GM12878 (cell line): ENCODE measurements around the gene CACNA1D. TPM values are rescaled to one million over a fixed set of nuclear protein-coding genes. Genes with fewer than 3 reads are reported as not detected.

Experiments used
- ATAC-seq: fragments of 200-7000 bp; cut with Tn5 transposase; 3 replicates; pipeline ENCODE4 v1.9.1; 2020; ENCODE audit warnings: mild to moderate bottlenecking, moderate library complexity
- BruUV-seq: library from RNA; stranded (reverse); fragments of 400-500 nt; replicated peaks from 2 replicates; lab custom pipeline; 2021; lab: Mats Ljungman, UMichigan
- CTCF ChIA-PET: fragments of 300-600 bp; sonication (Branson Sonifier 250); formaldehyde crosslinking; extraction: SDS; loops from one replicate; lab custom pipeline; 2021; ENCODE audit warnings: inconsistent platforms; lab: Yijun Ruan, JAX
- POLR2A ChIA-PET: fragments of 350-600 bp; formaldehyde crosslinking; extraction: SDS; loops from one replicate; lab custom pipeline; 2021; ENCODE audit warnings: inconsistent platforms; lab: Charles Lee
- RAD21 ChIA-PET: fragments of 300-600 bp; sonication (Branson Sonifier 250); formaldehyde crosslinking; loops from one replicate; lab custom pipeline; 2023; ENCODE audit warnings: antibody characterized with exemption; ENCODE audit not compliant: unreplicated experiment; lab: Charles Lee
- SMC1A ChIA-PET: fragments of 300-600 bp; sonication (Branson Sonifier 250); formaldehyde crosslinking; loops from one replicate; lab custom pipeline; 2023; ENCODE audit not compliant: unreplicated experiment, uncharacterized antibody; lab: Charles Lee
- DNase-seq: peaks from one replicate; pipeline ENCODE4 v3.0.0-alpha.2; 2011; ENCODE audit warnings: low read depth, low spot score
- FAIRE-seq: peaks from 3 replicates; lab custom pipeline; 2011; peaks lifted over from hg19 to GRCh38; lab: Jason Lieb, UNC
- H2AFZ ChIP-seq: 2 replicates; pipeline ENCODE4 v1.6.0; 2011; ENCODE audit warnings: low read depth, low read length, control low read depth; ENCODE audit not compliant: control insufficient read depth
- H3K27ac ChIP-seq: 2 replicates; pipeline ENCODE4 v1.5.1; 2011; ENCODE audit warnings: control low read depth; ENCODE audit not compliant: control insufficient read depth, insufficient read depth
- H3K27me3 ChIP-seq, 2 experiments: replicated peaks in 1 of 2; 2 replicates each; pipeline versions ENCODE4 v1.6.0 to v1.6.1; 2011; ENCODE audit warnings: low read length in 1 of 2; ENCODE audit not compliant: control insufficient read depth in 2 of 2, insufficient read depth in 2 of 2
- H3K36me3 ChIP-seq, 2 experiments: 2 replicates each; pipeline ENCODE4 v1.5.1; 2011; ENCODE audit warnings: low read length in 1 of 2; ENCODE audit not compliant: control insufficient read depth in 2 of 2, insufficient read depth in 2 of 2
- H3K4me1 ChIP-seq: 2 replicates; pipeline ENCODE4 v1.6.1; 2011; ENCODE audit warnings: mild to moderate bottlenecking, low read length, moderate library complexity, mixed read lengths; ENCODE audit not compliant: control insufficient read depth, insufficient read depth
- H3K4me2 ChIP-seq: 2 replicates; pipeline ENCODE4 v1.6.0; 2011; ENCODE audit warnings: control low read depth; ENCODE audit not compliant: control insufficient read depth, insufficient read depth
- H3K4me3 ChIP-seq: fragments of 200-600 bp; sonication (generic); 2 replicates; pipeline ENCODE4 v1.5.1; 2016
- H3K79me2 ChIP-seq: 2 replicates; pipeline ENCODE4 v1.6.0; 2011; ENCODE audit warnings: low read length; ENCODE audit not compliant: control insufficient read depth, insufficient read depth
- H3K9ac ChIP-seq: 2 replicates; pipeline ENCODE4 v1.8.0; 2011; ENCODE audit warnings: low read length, control low read depth, mixed read lengths; ENCODE audit not compliant: control insufficient read depth, insufficient read depth
- H3K9me3 ChIP-seq: replicated peaks from 3 replicates; pipeline ENCODE4 v1.5.1; 2011; ENCODE audit warnings: mild to moderate bottlenecking, low read length; ENCODE audit not compliant: control insufficient read depth, insufficient read depth
- H4K20me1 ChIP-seq: 2 replicates; pipeline ENCODE4 v1.6.0; 2011; ENCODE audit not compliant: control insufficient read depth, insufficient read depth
- GATAD2B ChIP-seq: fragments of 450-650 bp; conservative IDR thresholded peaks from 2 replicates; pipeline ENCODE4 v1.6.1; 2017; ENCODE audit warnings: low read depth, mild to moderate bottlenecking, moderate library complexity
- HDAC6 ChIP-seq: fragments of 200-600 bp; sonication (generic); IDR thresholded peaks from one replicate; pipeline ENCODE4 v1.8.0; 2017; ENCODE audit warnings: antibody characterized with exemption; ENCODE audit not compliant: unreplicated experiment
- PAX8 ChIP-seq: fragments of 450-650 bp; IDR thresholded peaks from 2 replicates; pipeline ENCODE4 v1.6.1; 2017; ENCODE audit warnings: mild to moderate bottlenecking, moderate library complexity
- RUNX3 ChIP-seq: IDR thresholded peaks from 2 replicates; pipeline ENCODE4 v1.6.1; 2012; ENCODE audit warnings: low read length, inconsistent platforms
- SMARCA5 ChIP-seq: fragments of 450-650 bp; IDR thresholded peaks from 2 replicates; pipeline ENCODE4 v1.6.1; 2017; ENCODE audit warnings: mild to moderate bottlenecking
- SREBF2 ChIP-seq: IDR thresholded peaks from 2 replicates; pipeline ENCODE4 v1.6.1; 2012; ENCODE audit warnings: mild to moderate bottlenecking, low read length
- TCF7 ChIP-seq: IDR thresholded peaks from 2 replicates; pipeline ENCODE4 v1.6.1; 2014; ENCODE audit warnings: antibody characterized with exemption, borderline replicate concordance
- YBX1 ChIP-seq: fragments of 450-650 bp; IDR thresholded peaks from 2 replicates; pipeline ENCODE4 v1.6.1; 2016; ENCODE audit warnings: antibody characterized with exemption
- WGBS: methylation state at CpG from one replicate; pipeline ENCODE4 v1.1.6; 2016; ENCODE audit warnings: low lambda C conversion rate; ENCODE audit not compliant: insufficient replicate concordance, insufficient coverage; ENCODE audit errors: missing lambda C conversion rate; 5-methylcytosine and 5-hydroxymethylcytosine counted together
- in situ Hi-C: fragments of 300-500 bp; cut with MboI; formaldehyde crosslinking; loops from 9 replicates; pipeline ENCODE4 v1.14.3; 2018; ENCODE audit warnings: mixed read lengths
- intact Hi-C: fragments of 100-400 bp; cut with micrococcal nuclease; formaldehyde crosslinking; loops from one replicate; pipeline ENCODE4 v1.14.2; 2022; ENCODE audit not compliant: unreplicated experiment
- polyA plus RNA-seq, 11 experiments: library from polyadenylated mRNA; depleted of rRNA in 4 of 11; unstranded in 6 of 11; stranded (reverse) in 5 of 11; fragments of >200 nt; fragmentation: Nextera tagmentation in 4 of 11; fragmentation: Illumina TruSeq in 1 of 11; extraction: Ambion mirVana in 4 of 11; extraction: Trizol in 1 of 11; gene quantifications; 1 replicate in 1 of 11; 2 replicates in 10 of 11; pipeline versions ENCODE4 v1.2.1 to v1.2.3, GENCODE V29; 2011 to 2016; ENCODE audit warnings: inconsistent platforms in 2 of 11, missing spikeins in 2 of 11, low read depth in 1 of 11
- total RNA-seq, 4 experiments: library from RNA; depleted of rRNA in 3 of 4; stranded (reverse); fragments of >200 nt in 3 of 4; fragmentation: Illumina TruSeq in 1 of 4; extraction: Trizol in 1 of 4; gene quantifications; 2 replicates each; pipeline versions ENCODE4 v1.2.1 to v1.2.3, GENCODE V29; 2013 to 2021
- TF ChIP-seq, protein P1 (sequence below): fragments of 450-650 bp; formaldehyde crosslinking; IDR thresholded peaks from 2 replicates; pipeline ENCODE4 v1.4.0; 2022; ENCODE audit warnings: mild to moderate bottlenecking, moderate library complexity

Gene CACNA1D
- total and polyA plus RNA-seq, 10 of the 15 experiments (the other 5 are each of a cell fraction or from before 2014, with no cell fraction given): 0.21 to 24.4 (median 1.6) TPM

DNA sequence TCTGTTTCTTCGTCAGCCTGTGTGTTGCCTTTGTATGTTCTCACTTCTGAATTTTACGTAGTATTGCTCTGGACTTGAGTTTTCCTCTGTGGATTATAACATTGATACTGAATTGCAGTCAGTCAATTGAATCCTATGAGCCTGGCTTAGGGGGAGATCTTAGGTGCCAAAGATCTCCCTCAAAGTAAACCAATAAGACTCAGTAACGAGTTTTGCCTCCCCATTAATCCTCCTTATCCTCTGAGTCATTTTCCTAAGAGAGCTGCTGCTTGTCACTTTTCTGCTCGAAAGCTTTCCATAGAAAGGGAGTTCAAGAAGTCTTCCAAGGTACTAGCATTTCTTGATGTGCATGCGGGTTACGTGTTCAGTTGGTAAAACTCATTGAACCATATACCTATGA is 225.4 kb downstream of the CACNA1D start:
- no peak overlapping the region for H3K9ac ChIP-seq
- no TSS peak for BruUV-seq
- intact Hi-C loops: no loop called here
- no peak overlapping the region for H3K4me3 ChIP-seq
- 45% methylated on average over 6 of the region's 6 CpGs for WGBS
- ChIA-PET CTCF (interaction anchor here (1.1 to 2.6 kb wide), 2 partner anchors 10 to 12 kb away, joined by 4 to 7 read pairs; no protein-coding TSS in a partner anchor), SMC1A (interaction anchor here (1.8 kb wide), 1 partner anchor 9 kb away, joined by 5 read pairs; no protein-coding TSS in a partner anchor), RAD21 (no interaction called here), POLR2A (no interaction called here)
- no peaks in the 10 kb centered on the region for H3K9me3 ChIP-seq
- TF ChIP-seq, protein P1, sequence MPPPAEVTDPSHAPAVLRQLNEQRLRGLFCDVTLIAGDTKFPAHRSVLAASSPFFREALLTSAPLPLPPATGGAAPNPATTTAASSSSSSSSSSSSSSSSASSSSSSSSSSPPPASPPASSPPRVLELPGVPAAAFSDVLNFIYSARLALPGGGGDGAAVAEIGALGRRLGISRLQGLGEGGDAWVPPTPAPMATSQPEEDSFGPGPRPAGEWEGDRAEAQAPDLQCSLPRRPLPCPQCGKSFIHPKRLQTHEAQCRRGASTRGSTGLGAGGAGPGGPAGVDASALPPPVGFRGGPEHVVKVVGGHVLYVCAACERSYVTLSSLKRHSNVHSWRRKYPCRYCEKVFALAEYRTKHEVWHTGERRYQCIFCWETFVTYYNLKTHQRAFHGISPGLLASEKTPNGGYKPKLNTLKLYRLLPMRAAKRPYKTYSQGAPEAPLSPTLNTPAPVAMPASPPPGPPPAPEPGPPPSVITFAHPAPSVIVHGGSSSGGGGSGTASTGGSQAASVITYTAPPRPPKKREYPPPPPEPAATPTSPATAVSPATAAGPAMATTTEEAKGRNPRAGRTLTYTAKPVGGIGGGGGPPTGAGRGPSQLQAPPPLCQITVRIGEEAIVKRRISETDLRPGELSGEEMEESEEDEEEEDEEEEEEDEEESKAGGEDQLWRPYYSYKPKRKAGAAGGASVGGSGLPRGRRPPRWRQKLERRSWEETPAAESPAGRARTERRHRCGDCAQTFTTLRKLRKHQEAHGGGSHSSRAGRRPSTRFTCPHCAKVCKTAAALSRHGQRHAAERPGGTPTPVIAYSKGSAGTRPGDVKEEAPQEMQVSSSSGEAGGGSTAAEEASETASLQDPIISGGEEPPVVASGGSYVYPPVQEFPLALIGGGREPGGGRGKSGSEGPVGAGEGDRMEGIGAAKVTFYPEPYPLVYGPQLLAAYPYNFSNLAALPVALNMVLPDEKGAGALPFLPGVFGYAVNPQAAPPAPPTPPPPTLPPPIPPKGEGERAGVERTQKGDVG (CRISPR knock-in tag): no peak
- TF ChIP-seq SMARCA5 (no peak), YBX1 (no peak), SREBF2 (no peak), GATAD2B (no peak), TCF7 (no peak), HDAC6 (no peak), RUNX3 (no peak), PAX8 (no peak)
- no peak overlapping the region for H2AFZ ChIP-seq
- FAIRE-seq (no peak), DNase-seq (no peak), ATAC-seq (no peak)
- H4K20me1 ChIP-seq: no peaks in the 10 kb centered on the region
- no peak overlapping the region for H3K4me2 ChIP-seq
- no peaks in the 10 kb centered on the region for H3K79me2 ChIP-seq
- H3K27me3 ChIP-seq: no peaks in the 10 kb centered on the region; a peak in 1 of 4 replicates
- H3K27ac ChIP-seq: no peak overlapping the region
- H3K4me1 ChIP-seq: no peaks in the 10 kb centered on the region
- in situ Hi-C loops: no loop called here
- H3K36me3 ChIP-seq: no peaks in the 10 kb centered on the region
